ENCODE results near the gene KRTAP1-4.
"Not testable (repeated sequence)": the region's sequence is repeated elsewhere in the genome, so short reads cannot be mapped to it uniquely, and the experiment has no call there.

DNA sequence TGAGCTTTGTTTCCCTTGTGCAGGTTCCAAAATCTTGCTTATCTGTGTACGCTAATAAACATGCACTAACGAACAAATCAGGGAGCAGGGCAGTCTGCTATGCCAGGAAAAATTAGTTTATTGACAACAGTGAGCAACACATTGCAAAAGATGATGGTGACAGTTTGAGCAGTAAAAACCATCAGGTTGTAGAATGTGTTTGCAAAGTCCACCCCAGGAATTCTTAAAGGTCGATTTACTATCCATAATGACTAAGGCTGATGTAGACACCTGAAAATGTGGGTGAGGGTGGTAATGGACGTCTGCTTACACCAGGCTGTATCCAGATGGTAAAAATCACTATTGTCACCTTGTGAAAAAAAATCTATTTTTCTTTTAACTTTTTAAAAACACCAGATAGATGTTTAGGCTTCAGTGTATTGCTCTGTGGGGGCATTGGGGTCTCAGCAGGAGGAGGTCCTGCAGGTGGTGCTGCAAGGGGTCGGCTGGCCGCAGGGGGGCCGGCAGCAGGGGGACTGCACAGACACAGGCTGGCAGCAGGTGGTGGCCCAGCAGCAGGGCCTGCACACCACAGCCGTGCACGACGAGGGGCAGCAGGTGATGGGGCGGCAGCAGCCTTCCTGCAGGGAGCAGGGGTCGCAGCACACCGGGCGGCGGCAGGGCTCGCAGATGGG lies 35.2 kb upstream of the KRTAP1-4 start:
- TF ChIP-seq, protein P1, sequence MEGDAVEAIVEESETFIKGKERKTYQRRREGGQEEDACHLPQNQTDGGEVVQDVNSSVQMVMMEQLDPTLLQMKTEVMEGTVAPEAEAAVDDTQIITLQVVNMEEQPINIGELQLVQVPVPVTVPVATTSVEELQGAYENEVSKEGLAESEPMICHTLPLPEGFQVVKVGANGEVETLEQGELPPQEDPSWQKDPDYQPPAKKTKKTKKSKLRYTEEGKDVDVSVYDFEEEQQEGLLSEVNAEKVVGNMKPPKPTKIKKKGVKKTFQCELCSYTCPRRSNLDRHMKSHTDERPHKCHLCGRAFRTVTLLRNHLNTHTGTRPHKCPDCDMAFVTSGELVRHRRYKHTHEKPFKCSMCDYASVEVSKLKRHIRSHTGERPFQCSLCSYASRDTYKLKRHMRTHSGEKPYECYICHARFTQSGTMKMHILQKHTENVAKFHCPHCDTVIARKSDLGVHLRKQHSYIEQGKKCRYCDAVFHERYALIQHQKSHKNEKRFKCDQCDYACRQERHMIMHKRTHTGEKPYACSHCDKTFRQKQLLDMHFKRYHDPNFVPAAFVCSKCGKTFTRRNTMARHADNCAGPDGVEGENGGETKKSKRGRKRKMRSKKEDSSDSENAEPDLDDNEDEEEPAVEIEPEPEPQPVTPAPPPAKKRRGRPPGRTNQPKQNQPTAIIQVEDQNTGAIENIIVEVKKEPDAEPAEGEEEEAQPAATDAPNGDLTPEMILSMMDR (IDR thresholded peaks at IDR 0.05): not testable (repeated sequence)
- TF ChIP-seq POLR2A, POLR2AphosphoS5, EP300 (IDR thresholded peaks at IDR 0.05): not testable (repeated sequence)

Data from sigmoid colon (tissue), 4 donors.